WERI-Rb-1 (cell line): ENCODE measurements around the gene FAAP100.

Source experiments
- DNase-seq: peaks from one replicate; pipeline ENCODE4 v3.0.0-alpha.2; 2020
- H3K27ac ChIP-seq: fragments of 250-450 bp; sonication (Bioruptor Pico); 2 replicates; pipeline ENCODE4 v1.5.1; 2020; ENCODE audit warnings: mild to moderate bottlenecking, moderate library complexity
- H3K27me3 ChIP-seq: fragments of 250-450 bp; sonication (Bioruptor Pico); 2 replicates; pipeline ENCODE4 v1.5.1; 2021; ENCODE audit warnings: mild to moderate bottlenecking, low read depth, moderate library complexity; ENCODE audit not compliant: insufficient read depth, severe bottlenecking
- H3K36me3 ChIP-seq: fragments of 250-450 bp; sonication (Bioruptor Pico); 2 replicates; pipeline ENCODE4 v1.5.1; 2020; ENCODE audit warnings: mild to moderate bottlenecking, moderate library complexity
- H3K4me3 ChIP-seq: 2 replicates; pipeline ENCODE4 v1.5.1; 2011; ENCODE audit warnings: low read depth, mild to moderate bottlenecking, control low read depth, low read length
- H3K9me3 ChIP-seq: fragments of 250-450 bp; sonication (Bioruptor Pico); 2 replicates; pipeline ENCODE4 v1.5.1; 2021; ENCODE audit warnings: mild to moderate bottlenecking, moderate library complexity; ENCODE audit not compliant: severe bottlenecking
- TF ChIP-seq, protein P1 (sequence below): IDR thresholded peaks from 2 replicates; pipeline ENCODE4 v1.5.1; 2011; ENCODE audit warnings: low read depth, mild to moderate bottlenecking, control low read depth, inconsistent platforms, low read length

The FAAP100 gene

GRCh38 chr17:81578561-81579225 is 26.5 kb upstream of the FAAP100 start:
- Histone ChIP-seq H3K9me3 (no peaks in the 10 kb centered on the region), H3K27me3 (no peaks in the 10 kb centered on the region), H3K27ac (no peak overlapping the region), H3K4me3 (no peak overlapping the region), H3K36me3 (peaks cover 92% of the 10 kb centered on the region)
- TF ChIP-seq, protein P1, sequence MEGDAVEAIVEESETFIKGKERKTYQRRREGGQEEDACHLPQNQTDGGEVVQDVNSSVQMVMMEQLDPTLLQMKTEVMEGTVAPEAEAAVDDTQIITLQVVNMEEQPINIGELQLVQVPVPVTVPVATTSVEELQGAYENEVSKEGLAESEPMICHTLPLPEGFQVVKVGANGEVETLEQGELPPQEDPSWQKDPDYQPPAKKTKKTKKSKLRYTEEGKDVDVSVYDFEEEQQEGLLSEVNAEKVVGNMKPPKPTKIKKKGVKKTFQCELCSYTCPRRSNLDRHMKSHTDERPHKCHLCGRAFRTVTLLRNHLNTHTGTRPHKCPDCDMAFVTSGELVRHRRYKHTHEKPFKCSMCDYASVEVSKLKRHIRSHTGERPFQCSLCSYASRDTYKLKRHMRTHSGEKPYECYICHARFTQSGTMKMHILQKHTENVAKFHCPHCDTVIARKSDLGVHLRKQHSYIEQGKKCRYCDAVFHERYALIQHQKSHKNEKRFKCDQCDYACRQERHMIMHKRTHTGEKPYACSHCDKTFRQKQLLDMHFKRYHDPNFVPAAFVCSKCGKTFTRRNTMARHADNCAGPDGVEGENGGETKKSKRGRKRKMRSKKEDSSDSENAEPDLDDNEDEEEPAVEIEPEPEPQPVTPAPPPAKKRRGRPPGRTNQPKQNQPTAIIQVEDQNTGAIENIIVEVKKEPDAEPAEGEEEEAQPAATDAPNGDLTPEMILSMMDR, result no peak
- DNase-seq, result no peak

DNA sequence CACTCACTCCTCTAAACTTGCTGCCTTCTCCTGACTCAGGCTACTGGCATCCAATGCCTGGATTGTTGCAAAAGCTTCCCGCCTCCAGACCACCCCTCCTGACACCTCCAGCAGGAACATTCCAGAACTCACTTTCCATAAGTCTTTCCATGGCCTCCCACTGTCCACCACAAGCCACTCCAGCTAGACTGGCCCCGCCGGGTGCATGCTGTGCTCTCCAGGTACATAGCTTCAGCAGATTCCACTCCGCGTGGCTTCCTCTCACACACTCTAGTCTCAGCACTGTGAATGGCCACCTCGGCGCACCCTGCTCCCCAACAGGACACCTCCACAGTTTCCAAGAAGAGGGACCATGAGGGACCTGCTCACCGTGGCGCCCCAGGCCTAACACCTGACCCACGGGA is 25.9 kb upstream of the FAAP100 start:
- no peaks in the 10 kb centered on the region for H3K9me3 ChIP-seq
- DNase-seq, result no peak
- no peak overlapping the region for H3K4me3 ChIP-seq
- H3K36me3 ChIP-seq, result peaks cover 92% of the 10 kb centered on the region
- no peaks in the 10 kb centered on the region for H3K27me3 ChIP-seq
- TF ChIP-seq, protein P1, result no peak
- no peak overlapping the region for H3K27ac ChIP-seq

DNA sequence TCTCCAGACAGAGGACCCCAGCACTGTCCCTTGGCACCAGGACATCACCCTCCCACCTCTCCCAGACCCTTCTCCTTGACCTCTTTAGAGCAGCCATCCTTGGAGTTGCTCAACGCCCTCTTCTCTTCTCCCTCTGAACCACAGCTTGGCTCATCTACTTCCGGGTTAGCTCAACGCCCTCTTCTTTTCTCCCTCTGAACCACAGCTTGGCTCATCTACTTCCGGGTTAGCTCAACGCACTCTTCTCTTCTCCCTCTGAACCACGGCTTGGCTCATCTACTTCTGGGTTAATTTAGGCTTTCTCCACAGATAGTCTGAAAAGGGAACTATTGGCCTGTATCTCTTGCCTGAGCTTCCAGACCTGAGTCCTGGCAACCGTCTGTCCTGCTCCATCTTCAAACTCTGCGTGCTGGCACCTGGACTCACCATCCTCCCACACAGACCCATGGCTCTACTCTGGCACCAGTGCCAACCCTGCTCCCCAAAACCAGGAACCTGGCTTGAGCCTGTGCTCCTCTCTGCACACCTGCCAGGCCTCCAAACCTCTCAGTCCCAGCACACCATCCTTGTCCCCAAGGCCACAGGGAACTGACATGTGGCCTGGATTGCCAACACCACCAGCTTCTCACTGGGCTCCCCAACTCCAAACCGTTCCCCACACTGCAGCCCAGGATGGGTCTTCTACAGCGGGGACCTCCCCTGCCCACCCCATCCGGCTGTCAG is 25.3 kb upstream of the FAAP100 start:
- H3K27ac ChIP-seq, result no peak overlapping the region
- DNase-seq, result no peak
- TF ChIP-seq, protein P1, result no peak
- no peaks in the 10 kb centered on the region for H3K9me3 ChIP-seq
- no peak overlapping the region for H3K4me3 ChIP-seq
- H3K36me3 ChIP-seq, result peaks cover 92% of the 10 kb centered on the region
- H3K27me3 ChIP-seq, result no peaks in the 10 kb centered on the region

DNA sequence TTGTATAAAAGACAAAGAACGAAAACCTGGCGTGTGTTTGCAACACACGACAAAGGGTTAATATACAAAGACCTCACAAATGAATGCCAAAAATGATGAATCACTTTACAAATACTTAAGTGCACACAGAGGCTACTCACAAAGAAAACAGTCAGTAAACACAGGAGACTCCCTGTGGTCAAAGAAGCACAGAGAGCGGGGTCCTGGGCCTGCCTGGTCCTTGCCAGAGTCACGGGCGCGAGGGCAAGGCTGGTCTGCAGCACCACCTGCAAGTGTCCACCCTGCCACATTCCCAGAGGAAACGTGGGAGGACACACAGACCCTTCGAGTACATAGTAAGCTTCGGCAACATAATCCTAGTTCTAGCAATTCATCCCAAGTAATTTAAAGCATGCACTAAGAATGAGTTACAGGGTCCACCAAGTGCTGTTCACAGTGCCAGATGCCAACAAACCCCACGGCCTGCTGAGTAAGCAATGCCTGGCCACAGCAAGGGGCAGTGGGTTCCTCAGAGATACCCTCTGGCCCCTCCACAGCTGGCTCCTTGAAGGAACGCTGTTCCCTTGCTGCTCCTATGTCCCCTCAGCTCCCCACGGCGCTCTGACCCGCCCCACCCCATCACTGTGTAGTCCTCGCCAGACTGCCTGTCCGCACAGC is 24.6 kb upstream of the FAAP100 start:
- peaks cover 92% of the 10 kb centered on the region for H3K36me3 ChIP-seq
- no peak overlapping the region for H3K27ac ChIP-seq
- no peaks in the 10 kb centered on the region for H3K9me3 ChIP-seq
- no peak overlapping the region for H3K4me3 ChIP-seq
- TF ChIP-seq, protein P1, result no peak
- no peak for DNase-seq
- no peaks in the 10 kb centered on the region for H3K27me3 ChIP-seq

DNA sequence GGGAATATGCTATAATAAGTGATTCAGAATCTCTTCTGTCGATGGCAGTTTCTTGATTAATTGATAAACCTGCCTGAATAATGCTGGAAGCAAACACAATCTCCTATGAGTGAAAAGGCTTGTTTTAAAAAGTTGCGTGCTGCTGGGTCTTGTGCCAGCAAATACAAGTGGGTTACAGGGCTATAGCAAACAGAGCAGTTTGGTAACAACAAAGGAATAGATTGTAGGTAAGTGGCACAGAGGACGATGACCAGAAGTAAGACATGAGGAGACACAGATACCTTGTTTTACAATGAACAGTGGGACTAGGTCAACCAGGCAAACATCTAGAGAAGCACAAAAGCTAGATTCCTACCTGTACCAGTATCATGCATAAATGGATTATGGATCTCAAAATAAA is 23.7 kb upstream of the FAAP100 start:
- DNase-seq, result no peak
- H3K36me3 ChIP-seq, result peaks cover 94% of the 10 kb centered on the region
- no peaks in the 10 kb centered on the region for H3K27me3 ChIP-seq
- no peak overlapping the region for H3K4me3 ChIP-seq
- H3K9me3 ChIP-seq, result no peaks in the 10 kb centered on the region
- TF ChIP-seq, protein P1, result no peak
- no peak overlapping the region; the same call in 1 of the 2 replicates for H3K27ac ChIP-seq
